Fibroblast of pulmonary artery (primary cell): ENCODE data around the gene LDAH.

Source experiments
- DNase-seq: peaks from one replicate; pipeline ENCODE4 v3.0.0-alpha.2; 2010; ENCODE audit warnings: low read depth
- H3K4me3 ChIP-seq: replicated peaks from 2 replicates; pipeline ENCODE4 v1.5.1; 2011; ENCODE audit warnings: low read depth, mild to moderate bottlenecking, control low read depth, low read length, moderate library complexity
- CTCF ChIP-seq: IDR thresholded peaks from 2 replicates; pipeline ENCODE4 v1.5.1; 2011; ENCODE audit warnings: mild to moderate bottlenecking, control low read depth, low read length, inconsistent platforms; ENCODE audit errors: missing control alignments

Gene LDAH

GRCh38 chr2:20844246-20844645 lies 21.3 kb upstream of the LDAH start:
- no peak for DNase-seq
- no peak for TF ChIP-seq CTCF
- no peak overlapping the region for H3K4me3 ChIP-seq

GRCh38 chr2:20839052-20839451 lies 16.2 kb upstream of the LDAH start:
- no peak overlapping the region for H3K4me3 ChIP-seq
- TF ChIP-seq CTCF: no peak

DNA sequence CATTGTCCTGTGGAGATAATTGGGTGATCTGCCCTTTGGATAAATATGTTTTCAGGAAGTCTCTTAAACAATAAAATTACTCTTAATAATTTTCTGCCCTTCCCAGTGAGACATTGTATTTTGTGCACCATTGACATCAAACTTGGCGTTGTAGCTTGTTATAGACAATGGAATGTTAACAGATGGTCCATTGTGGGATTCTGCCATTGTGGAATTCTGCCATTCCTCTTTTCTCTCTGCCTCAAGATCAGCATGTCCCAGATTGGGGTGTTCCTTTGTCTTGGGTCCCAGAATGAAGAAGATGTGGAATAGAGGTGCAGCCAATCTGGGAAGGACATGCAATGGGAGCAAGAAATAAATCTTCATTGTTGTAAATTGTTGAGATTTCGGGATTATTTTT lies 15.1 kb upstream of the LDAH start:
- TF ChIP-seq CTCF: no peak
- H3K4me3 ChIP-seq: no peak overlapping the region
- DNase-seq: no peak

More at GRCh38 chr2:20839052-20839451, 16.2 kb upstream of the LDAH start:
- no peak for DNase-seq

DNA sequence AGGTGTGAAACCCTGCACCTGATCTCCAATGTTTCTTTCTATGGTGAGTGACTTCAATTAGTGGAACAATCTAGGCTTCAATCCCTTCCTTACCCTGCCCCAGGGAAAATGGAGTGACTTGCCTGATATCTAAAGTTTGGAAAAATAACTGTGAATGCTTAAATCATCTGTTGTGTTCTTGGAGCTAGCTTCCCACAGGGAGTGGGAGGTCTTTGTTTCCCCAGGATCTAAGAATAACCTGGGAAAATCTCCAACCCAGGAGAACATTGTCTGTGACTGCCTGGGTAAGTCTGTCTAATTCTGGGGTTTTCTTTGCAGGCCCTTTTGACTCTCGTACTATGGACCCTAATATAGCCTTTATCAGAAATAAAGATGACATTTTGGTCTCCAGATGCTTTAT lies 13.6 kb upstream of the LDAH start:
- H3K4me3 ChIP-seq: no peak overlapping the region
- no peak for TF ChIP-seq CTCF
- DNase-seq: no peak

DNA sequence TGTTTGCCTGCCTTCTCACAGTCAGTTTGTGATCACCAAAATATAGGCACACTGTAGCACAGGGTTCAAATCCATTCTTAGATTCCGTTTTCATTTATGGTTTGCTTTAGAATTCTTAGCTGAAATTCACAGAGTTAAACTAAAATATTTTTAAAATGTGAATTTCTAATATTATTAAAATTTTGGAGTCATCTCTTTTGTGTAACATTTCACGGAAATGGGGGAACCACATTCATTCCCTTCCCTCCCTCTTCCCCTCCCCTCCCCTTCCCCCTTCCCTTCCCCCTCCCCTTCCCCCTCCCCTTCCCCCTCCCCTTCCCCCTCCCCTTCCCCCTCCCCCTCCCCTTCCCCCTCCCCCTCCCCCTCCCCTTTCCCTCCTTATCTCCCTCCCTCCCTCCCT lies 11.4 kb upstream of the LDAH start:
- no peak overlapping the region for H3K4me3 ChIP-seq
- DNase-seq: no peak
- no peak for TF ChIP-seq CTCF

GRCh38 chr2:20832606-20833005 lies 9.7 kb upstream of the LDAH start:
- H3K4me3 ChIP-seq: no peak overlapping the region
- no peak for TF ChIP-seq CTCF
- no peak for DNase-seq

GRCh38 chr2:20829861-20830260 lies 7.0 kb upstream of the LDAH start:
- no peak for TF ChIP-seq CTCF
- DNase-seq: no peak
- no peak overlapping the region for H3K4me3 ChIP-seq
